Bladder microvascular endothelial cell (primary cell): Measurements from ENCODE around the gene CNOT8. TPM values are rescaled to one million over a fixed set of nuclear protein-coding genes. Genes with fewer than 3 reads are reported as not detected.

Source experiments
- total RNA-seq: library from RNA; depleted of rRNA; stranded (reverse); fragments of >200 nt; gene quantifications from 2 replicates; pipeline ENCODE4 v1.2.3, GENCODE V29; 2014

Gene CNOT8
- 42.7 and 115 TPM in 2 replicates for total RNA-seq

GRCh38 chr5:154858297-154858971, at the start of gene CNOT8:
TSS of gene CNOT8 (plus strand) at chr5:154858627. CDS start at chr5:154863279, 4,652 bp downstream.

GRCh38 chr5:154850255-154851062, 8.0 kb upstream of the CNOT8 start, which contains the start of gene FAXDC2:
TSS of gene FAXDC2 (minus strand) at chr5:154850603. CDS start at chr5:154838178, 12,425 bp downstream.

Other genes starting within 250 kb of the CNOT8 start
- 25.7 and 65.1 TPM in 2 replicates for gene LARP1, start 103.2 kb upstream of the CNOT8 start, total RNA-seq
- gene FAXDC2, start 8.0 kb upstream of the CNOT8 start, total RNA-seq: 2.8 and 15.9 TPM in 2 replicates
- gene GEMIN5, start 79.6 kb downstream of the CNOT8 start, total RNA-seq: 9.7 and 24.2 TPM in 2 replicates
- 15.9 and 27.4 TPM in 2 replicates for gene MRPL22, start 82.4 kb downstream of the CNOT8 start, total RNA-seq
- 0.16 and 0.38 TPM in 2 replicates for gene KIF4B, start 155.1 kb downstream of the CNOT8 start, total RNA-seq